Activated B cell treated with CpG ODN at 0.5 μM for 24 hours (primary cell): ENCODE measurements around the gene SMCHD1. TPM values are rescaled to one million over a fixed set of nuclear protein-coding genes. Genes with fewer than 3 reads are reported as not detected.
A peak's percentile ranks its signal among the peaks of the same experiment; 100 is the strongest.
"Not testable (repeated sequence)": the region's sequence is repeated elsewhere in the genome, so short reads cannot be mapped to it uniquely, and the experiment has no call there.

Source experiments
- ATAC-seq: fragments of 200-7000 bp; cut with Tn5 transposase; one replicate; pipeline ENCODE4 v1.10.0; 2021; ENCODE audit warnings: low read depth, mild to moderate bottlenecking, moderate library complexity
- CTCF ChIA-PET: fragments of 350-600 bp; sonication (Branson Sonifier 250); formaldehyde crosslinking; loops from one replicate; lab custom pipeline; 2021; ENCODE audit warnings: antibody characterized with exemption; lab: Charles Lee
- POLR2A ChIA-PET: fragments of 350-600 bp; sonication (Branson Sonifier 250); formaldehyde crosslinking; loops from one replicate; lab custom pipeline; 2021; ENCODE audit warnings: antibody characterized with exemption; lab: Charles Lee
- DNase-seq: peaks from one replicate; pipeline ENCODE4 v3.0.0; 2022
- H3K27ac Mint-ChIP-seq: one replicate; pipeline ENCODE4 v1.8.0; 2020; ENCODE audit warnings: mixed read lengths
- H3K27me3 Mint-ChIP-seq: one replicate; pipeline ENCODE4 v1.8.0; 2021; ENCODE audit warnings: mixed read lengths
- H3K36me3 Mint-ChIP-seq: one replicate; pipeline ENCODE4 v1.8.0; 2021; ENCODE audit warnings: low read depth, mixed read lengths
- H3K4me1 Mint-ChIP-seq: one replicate; pipeline ENCODE4 v1.8.0; 2021; ENCODE audit warnings: mixed read lengths
- H3K4me3 Mint-ChIP-seq: one replicate; pipeline ENCODE4 v1.8.0; 2020; ENCODE audit warnings: mild to moderate bottlenecking, mixed read lengths
- H3K9me3 Mint-ChIP-seq: one replicate; pipeline ENCODE4 v1.8.0; 2020; ENCODE audit warnings: mixed read lengths
- intact Hi-C: fragments of 100-400 bp; cut with micrococcal nuclease; formaldehyde crosslinking; loops from one replicate; pipeline ENCODE4 v1.15.1; 2024
- total RNA-seq: library from RNA; stranded (reverse); gene quantifications from 2 replicates; pipeline ENCODE4 v1.2.3, GENCODE V29; 2022
- TF ChIP-seq, protein P1 (sequence below): fragments of 200-600 bp; IDR thresholded peaks from one replicate; pipeline ENCODE4 v1.8.0; 2022; ENCODE audit warnings: antibody characterized with exemption, mild to moderate bottlenecking

Gene SMCHD1
- total RNA-seq, 1 donor from 2014 or later: 144 TPM

DNA sequence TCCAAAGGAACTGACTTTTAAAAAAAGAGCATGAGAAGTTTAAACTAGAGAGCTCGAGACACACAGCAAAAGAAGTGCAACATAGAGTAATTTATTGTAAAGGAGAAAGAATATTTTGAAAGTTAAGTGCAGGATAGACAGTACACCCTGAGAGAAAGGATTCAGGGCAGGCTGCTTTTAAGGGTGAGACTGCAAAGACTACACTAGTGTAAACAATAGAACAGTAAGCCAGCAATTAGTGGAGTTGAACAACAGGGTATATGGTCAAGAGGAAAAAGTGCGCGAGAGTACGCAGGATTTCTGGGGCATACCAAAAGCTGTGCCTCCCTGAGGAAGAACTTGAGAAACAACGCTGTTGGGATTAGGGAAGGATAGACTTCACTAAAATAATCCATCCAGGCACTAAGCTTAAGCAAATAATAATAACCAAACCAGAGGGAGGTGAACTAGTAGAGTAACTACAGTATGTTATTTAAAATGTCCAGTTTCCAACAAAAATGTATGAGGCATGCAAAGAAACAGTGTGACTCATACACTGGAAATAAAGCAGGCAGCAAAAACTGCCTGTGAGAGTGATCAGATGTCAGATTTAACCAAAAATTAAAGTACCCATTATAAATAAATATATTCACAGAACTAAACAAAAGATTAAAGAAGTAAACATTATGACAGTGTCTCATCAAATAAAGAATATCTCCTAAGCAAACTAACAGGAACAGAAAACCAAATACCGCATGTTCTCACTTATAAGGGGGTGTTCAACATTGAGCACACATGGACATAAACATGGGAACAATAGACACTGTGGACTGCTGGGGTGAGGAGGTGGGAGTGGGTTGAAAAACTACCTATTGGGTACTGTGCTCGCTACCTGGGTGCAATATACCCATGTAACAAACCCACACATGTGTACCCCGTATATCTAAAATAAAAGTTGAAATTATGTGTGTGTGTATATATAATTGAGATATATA, 150.7 kb downstream of the SMCHD1 start:
- ChIA-PET POLR2A (no interaction called here), CTCF (no interaction called here)
- intact Hi-C loops: no loop called here
- Mint-ChIP-seq H3K4me1 (no peaks in the 10 kb centered on the region), H3K9me3 (peaks cover 11% of the 10 kb centered on the region), H3K27me3 (no peaks in the 10 kb centered on the region), H3K36me3 (peaks cover 26% of the 10 kb centered on the region), H3K4me3 (no peak overlapping the region), H3K27ac (peak overlapping the region; percentile 5)
- ATAC-seq (no peak), DNase-seq (no peak)
- TF ChIP-seq, protein P1, sequence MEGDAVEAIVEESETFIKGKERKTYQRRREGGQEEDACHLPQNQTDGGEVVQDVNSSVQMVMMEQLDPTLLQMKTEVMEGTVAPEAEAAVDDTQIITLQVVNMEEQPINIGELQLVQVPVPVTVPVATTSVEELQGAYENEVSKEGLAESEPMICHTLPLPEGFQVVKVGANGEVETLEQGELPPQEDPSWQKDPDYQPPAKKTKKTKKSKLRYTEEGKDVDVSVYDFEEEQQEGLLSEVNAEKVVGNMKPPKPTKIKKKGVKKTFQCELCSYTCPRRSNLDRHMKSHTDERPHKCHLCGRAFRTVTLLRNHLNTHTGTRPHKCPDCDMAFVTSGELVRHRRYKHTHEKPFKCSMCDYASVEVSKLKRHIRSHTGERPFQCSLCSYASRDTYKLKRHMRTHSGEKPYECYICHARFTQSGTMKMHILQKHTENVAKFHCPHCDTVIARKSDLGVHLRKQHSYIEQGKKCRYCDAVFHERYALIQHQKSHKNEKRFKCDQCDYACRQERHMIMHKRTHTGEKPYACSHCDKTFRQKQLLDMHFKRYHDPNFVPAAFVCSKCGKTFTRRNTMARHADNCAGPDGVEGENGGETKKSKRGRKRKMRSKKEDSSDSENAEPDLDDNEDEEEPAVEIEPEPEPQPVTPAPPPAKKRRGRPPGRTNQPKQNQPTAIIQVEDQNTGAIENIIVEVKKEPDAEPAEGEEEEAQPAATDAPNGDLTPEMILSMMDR: no peak

GRCh38 chr18:2808640-2809039, 153.1 kb downstream of the SMCHD1 start:
- peaks cover 14% of the 10 kb centered on the region for H3K36me3 Mint-ChIP-seq
- H3K27me3 Mint-ChIP-seq, ATAC-seq, H3K4me3 Mint-ChIP-seq, DNase-seq, H3K4me1 Mint-ChIP-seq, CTCF ChIA-PET, intact Hi-C loops, H3K27ac Mint-ChIP-seq: not testable (repeated sequence)
- POLR2A ChIA-PET: interaction anchor here (0.6 to 1.0 kb wide), 2 partner anchors 34 to 39 kb away, joined by 8 to 13 read pairs; no protein-coding TSS in a partner anchor
- peaks cover 22% of the 10 kb centered on the region for H3K9me3 Mint-ChIP-seq

DNA sequence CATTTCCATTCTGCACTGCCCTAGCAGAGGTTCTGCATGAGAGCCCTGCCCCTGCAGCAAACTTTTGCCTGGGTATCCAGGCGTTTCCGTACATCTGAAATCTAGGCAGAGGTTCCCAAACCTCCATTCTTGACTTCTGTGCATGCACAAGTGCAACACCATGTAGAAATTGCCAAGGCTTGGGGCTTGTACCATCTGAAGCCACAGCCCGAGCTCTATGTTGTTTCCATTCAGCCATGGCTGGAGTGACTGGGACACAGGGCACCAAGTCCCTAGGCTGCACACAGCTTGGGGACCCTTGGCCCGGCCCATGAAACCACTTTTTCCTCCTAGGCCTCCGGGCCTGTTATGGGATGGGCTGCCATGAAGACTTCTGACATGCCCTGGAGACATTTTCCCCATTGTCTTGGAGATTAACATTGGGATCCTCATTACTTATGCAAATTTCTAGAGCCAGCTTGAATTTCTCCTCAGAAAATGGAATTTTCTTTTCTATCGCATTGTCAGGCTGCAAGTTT, 154.2 kb downstream of the SMCHD1 start:
- H3K27me3 Mint-ChIP-seq, CTCF ChIA-PET, intact Hi-C loops, ATAC-seq, H3K36me3 Mint-ChIP-seq, H3K4me1 Mint-ChIP-seq, H3K27ac Mint-ChIP-seq, POLR2A ChIA-PET, DNase-seq, H3K4me3 Mint-ChIP-seq: not testable (repeated sequence)
- H3K9me3 Mint-ChIP-seq: peaks cover 26% of the 10 kb centered on the region

DNA sequence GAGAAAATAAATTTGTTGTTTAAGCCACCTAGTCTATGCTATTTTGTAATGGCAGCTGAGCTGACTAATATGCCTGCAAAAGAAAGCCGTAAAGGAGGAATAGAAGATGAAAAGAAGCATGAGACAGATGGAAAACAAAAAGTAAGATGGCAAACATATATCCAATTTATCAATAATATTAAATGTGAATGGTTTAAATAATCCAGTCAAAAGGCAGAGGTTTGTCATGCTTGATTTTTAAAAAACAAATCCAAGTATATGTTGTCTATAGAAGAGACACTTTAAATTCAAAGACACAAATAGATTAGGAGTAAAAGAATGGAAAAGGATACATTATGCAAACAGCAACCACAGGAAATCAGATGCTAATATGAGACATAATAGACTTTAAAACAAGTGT, 155.9 kb downstream of the SMCHD1 start:
- Mint-ChIP-seq H3K36me3 (no peaks in the 10 kb centered on the region), H3K4me3 (no peak overlapping the region), H3K27me3 (no peaks in the 10 kb centered on the region), H3K9me3 (peaks cover 31% of the 10 kb centered on the region), H3K4me1 (no peaks in the 10 kb centered on the region), H3K27ac (no peak overlapping the region)
- ChIA-PET CTCF (no interaction called here), POLR2A (no interaction called here)
- no peak for DNase-seq
- ATAC-seq: no peak
- TF ChIP-seq, protein P1: no peak
- intact Hi-C loops: no loop called here

- Mint-ChIP-seq H3K4me1 (no peaks in the 10 kb centered on the region), H3K27me3 (no peaks in the 10 kb centered on the region), H3K4me3 (no peak overlapping the region), H3K9me3 (peaks cover 31% of the 10 kb centered on the region), H3K36me3 (no peaks in the 10 kb centered on the region), H3K27ac (no peak overlapping the region)
- TF ChIP-seq, protein P1: no peak
- POLR2A ChIA-PET: no interaction called here
- ATAC-seq (no peak), DNase-seq (no peak)
- CTCF ChIA-PET: no interaction called here
- intact Hi-C loops: no loop called here
These were observed 159.4 kb downstream of the SMCHD1 start for GRCh38 chr18:2814928-2815327.

- CTCF ChIA-PET: no interaction called here
- peaks cover 12% of the 10 kb centered on the region for H3K9me3 Mint-ChIP-seq
- TF ChIP-seq, protein P1: no peak
- no peaks in the 10 kb centered on the region for H3K4me1 Mint-ChIP-seq
- H3K27ac Mint-ChIP-seq: no peak overlapping the region
- intact Hi-C loops: no loop called here
- POLR2A ChIA-PET: no interaction called here
- DNase-seq (no peak), ATAC-seq (no peak)
- no peaks in the 10 kb centered on the region for H3K27me3 Mint-ChIP-seq
- no peak overlapping the region for H3K4me3 Mint-ChIP-seq
- H3K36me3 Mint-ChIP-seq: no peaks in the 10 kb centered on the region
These were observed 162.8 kb downstream of the SMCHD1 start for GRCh38 chr18:2818281-2818680.
